A549 (cell line): Measurements from ENCODE around the gene HRH1. TPM values are rescaled to one million over a fixed set of nuclear protein-coding genes. Genes with fewer than 3 reads are reported as not detected.

Experiments
- ATAC-seq, 2 experiments: fragments of 200-7000 bp in 1 of 2; fragments of >200 bp in 1 of 2; cut with Nextera tagmentation in 1 of 2; cut with Tn5 transposase in 1 of 2; 3 replicates each; pipeline versions ENCODE4 v1.8.0 to v1.9.1; 2018 to 2020; ENCODE audit warnings: mild to moderate bottlenecking in 1 of 2, moderate library complexity in 1 of 2
- CTCF ChIA-PET: fragments of 300-600 bp; sonication (Branson Sonifier 250); formaldehyde crosslinking; extraction: SDS; loops from one replicate; lab custom pipeline; 2021; ENCODE audit warnings: antibody characterized with exemption, inconsistent platforms; lab: Yijun Ruan, JAX
- POLR2A ChIA-PET: fragments of 350-600 bp; formaldehyde crosslinking; extraction: SDS; loops from one replicate; lab custom pipeline; 2021; ENCODE audit warnings: antibody characterized with exemption, inconsistent platforms; lab: Yijun Ruan, JAX
- DNase-seq, 2 experiments: peaks; one replicate each; pipeline versions ENCODE4 v3.0.0 to v3.0.0-alpha.2; 2011 to 2016; ENCODE audit warnings: low read depth in 1 of 2, low spot score in 1 of 2
- FAIRE-seq: peaks from 2 replicates; lab custom pipeline; 2011; peaks lifted over from hg19 to GRCh38; lab: Jason Lieb, UNC
- H3K27ac ChIP-seq, 2 experiments: fragments of >200 bp; sonication (Bioruptor Twin); formaldehyde crosslinking; 3 replicates each; pipeline ENCODE4 v1.5.1; 2016 to 2017
- H3K4me1 ChIP-seq: fragments of >200 bp; sonication (Bioruptor Twin); formaldehyde crosslinking; 3 replicates; pipeline ENCODE4 v1.6.1; 2016
- H3K4me2 ChIP-seq: fragments of >200 bp; sonication (Bioruptor Twin); formaldehyde crosslinking; 3 replicates; pipeline ENCODE4 v1.6.1; 2016
- H3K4me3 ChIP-seq: fragments of >200 bp; sonication (Bioruptor Twin); formaldehyde crosslinking; 3 replicates; pipeline ENCODE4 v1.5.1; 2016
- H3K9me3 ChIP-seq: fragments of >200 bp; sonication (Bioruptor Twin); formaldehyde crosslinking; 3 replicates; pipeline ENCODE4 v1.6.1; 2016
- CBX2 ChIP-seq: fragments of 200-600 bp; sonication (generic); IDR thresholded peaks from 2 replicates; pipeline ENCODE4 v1.6.1; 2016; ENCODE audit warnings: low read depth, mild to moderate bottlenecking, borderline replicate concordance
- CBX8 ChIP-seq: fragments of 200-600 bp; sonication (generic); IDR thresholded peaks from 2 replicates; pipeline ENCODE4 v1.6.1; 2016
- E2F6 ChIP-seq: IDR thresholded peaks from 2 replicates; pipeline ENCODE4 v1.6.1; 2012; ENCODE audit warnings: low read depth, borderline replicate concordance
- FOSL2 ChIP-seq, 2 experiments: fragments of 450-650 bp in 1 of 2; fragments of >200 bp in 1 of 2; sonication (Bioruptor Twin) in 1 of 2; formaldehyde crosslinking; IDR thresholded peaks; 2 replicates each; pipeline versions ENCODE4 v1.5.0 to v1.6.1; 2016 to 2020; ENCODE audit warnings: mild to moderate bottlenecking in 1 of 2, moderate library complexity in 1 of 2
- HDAC2 ChIP-seq: fragments of 200-600 bp; sonication (generic); IDR thresholded peaks from 2 replicates; pipeline ENCODE4 v1.6.1; 2016
- HES2 ChIP-seq: fragments of >200 bp; sonication (Bioruptor Twin); formaldehyde crosslinking; IDR thresholded peaks from 2 replicates; pipeline ENCODE4 v1.6.1; 2016
- HEYL ChIP-seq: fragments of 250-450 bp; sonication (Bioruptor Pico); IDR thresholded peaks from 2 replicates; pipeline ENCODE4 v1.8.0; 2021; ENCODE audit warnings: mild to moderate bottlenecking, moderate library complexity
- HOXA7 ChIP-seq: fragments of 250-450 bp; sonication (Bioruptor Pico); IDR thresholded peaks from 2 replicates; pipeline ENCODE4 v1.5.0; 2020; ENCODE audit warnings: mild to moderate bottlenecking, moderate library complexity
- JUN ChIP-seq, 2 experiments: fragments of >200 bp; sonication (Bioruptor Twin); formaldehyde crosslinking; IDR thresholded peaks; 2 replicates in 1 of 2; 3 replicates in 1 of 2; pipeline ENCODE4 v1.6.1; 2016 to 2017
- KDM1A ChIP-seq: fragments of 200-600 bp; sonication (generic); IDR thresholded peaks from 2 replicates; pipeline ENCODE4 v1.6.1; 2016; ENCODE audit warnings: low read depth, mild to moderate bottlenecking
- MYC ChIP-seq: IDR thresholded peaks from 2 replicates; pipeline ENCODE4 v1.6.1; 2012; ENCODE audit warnings: mild to moderate bottlenecking, inconsistent platforms, low read length, improper control_type of control experiment, borderline replicate concordance
- RAD21 ChIP-seq, 2 experiments: fragments of >200 bp in 1 of 2; sonication (Bioruptor Twin) in 1 of 2; formaldehyde crosslinking in 1 of 2; IDR thresholded peaks in 1 of 2; conservative IDR thresholded peaks in 1 of 2; 2 replicates in 1 of 2; 3 replicates in 1 of 2; pipeline ENCODE4 v1.6.1; 2012 to 2018; ENCODE audit warnings: inconsistent platforms in 1 of 2
- RCOR1 ChIP-seq: fragments of 150-350 bp; IDR thresholded peaks from 2 replicates; pipeline ENCODE4 v1.6.1; 2014; ENCODE audit warnings: antibody characterized with exemption, low read length, low read depth
- RFX5 ChIP-seq: fragments of 450-650 bp; IDR thresholded peaks from 2 replicates; pipeline ENCODE4 v1.7.1; 2014; ENCODE audit warnings: antibody characterized with exemption, mild to moderate bottlenecking, moderate library complexity
- SMC3 ChIP-seq: fragments of >200 bp; sonication (Bioruptor Twin); formaldehyde crosslinking; IDR thresholded peaks from 3 replicates; pipeline ENCODE4 v1.6.1; 2018; ENCODE audit warnings: inconsistent platforms
- TFCP2L1 ChIP-seq: fragments of 250-450 bp; sonication (Bioruptor Pico); IDR thresholded peaks from 2 replicates; pipeline ENCODE4 v1.5.0; 2021; ENCODE audit warnings: mild to moderate bottlenecking
- TP53 ChIP-seq: fragments of 250-450 bp; sonication (Bioruptor Pico); IDR thresholded peaks from 2 replicates; pipeline ENCODE4 v1.5.0; 2021; ENCODE audit warnings: mild to moderate bottlenecking, moderate library complexity
- ZFP36 ChIP-seq: fragments of 450-650 bp; IDR thresholded peaks from 2 replicates; pipeline ENCODE4 v1.6.1; 2014; ENCODE audit warnings: borderline replicate concordance; ENCODE audit not compliant: partially characterized antibody
- ZNF302 ChIP-seq: fragments of 250-450 bp; sonication (Bioruptor Pico); IDR thresholded peaks from 2 replicates; pipeline ENCODE4 v1.9.0; 2021; ENCODE audit warnings: inconsistent platforms, mild to moderate bottlenecking, moderate library complexity
- WGBS: methylation state at CpG from one replicate; pipeline ENCODE4 v1.1.6; 2017; ENCODE audit errors: missing lambda C conversion rate; 5-methylcytosine and 5-hydroxymethylcytosine counted together
- polyA plus RNA-seq, 4 experiments: library from polyadenylated mRNA; depleted of rRNA in 3 of 4; stranded (reverse); fragments of >200 nt; fragmentation: RNase III in 1 of 4; extraction: RNeasy Plus Mini Kit Qiagen cat#74134 plus additional on column Dnase treatment in 1 of 4; gene quantifications; 2 replicates in 3 of 4; 3 replicates in 1 of 4; pipeline ENCODE4 v1.2.3, GENCODE V29; 2011 to 2017
- TF ChIP-seq, protein P1 (sequence below): fragments of 250-450 bp; sonication (Bioruptor Pico); IDR thresholded peaks from 2 replicates; pipeline ENCODE4 v1.5.0; 2021; ENCODE audit warnings: mild to moderate bottlenecking, moderate library complexity, borderline replicate concordance
- TF ChIP-seq, protein P2 (sequence below): fragments of 150-350 bp; IDR thresholded peaks from 2 replicates; pipeline ENCODE4 v1.6.1; 2014; ENCODE audit warnings: low read depth, mild to moderate bottlenecking, low read length
- TF ChIP-seq, protein P3 (sequence below): IDR thresholded peaks from 2 replicates; pipeline ENCODE4 v1.6.1; 2012
- TF ChIP-seq, protein P4 (sequence below): fragments of 250-450 bp; sonication (Bioruptor Pico); IDR thresholded peaks from 2 replicates; pipeline ENCODE4 v1.5.0; 2020; ENCODE audit warnings: low read depth, mild to moderate bottlenecking, moderate library complexity

HRH1 gene
- polyA plus RNA-seq, 2 of the 4 experiments (the other 2 are of a cell fraction), result 4.2 TPM

GRCh38 chr3:11220230-11220629, 65.9 kb downstream of the HRH1 start:
- FAIRE-seq (no peak), ATAC-seq (no peak), DNase-seq (no peak)
- H3K4me1 ChIP-seq, result peaks cover 7% of the 10 kb centered on the region; the same call in 1 of the 3 replicates
- TF ChIP-seq TFCP2L1 (CRISPR knock-in tag) (no peak), CBX8 (no peak), RAD21 (conservative IDR thresholded peaks at IDR 0.05 in 1 of 2, IDR thresholded peaks at IDR 0.05 in 1 of 2) (no peak), HOXA7 (CRISPR knock-in tag) (no peak), FOSL2 (IDR thresholded peaks at IDR 0.05) (no peak), FOSL2 (CRISPR knock-in tag; IDR thresholded peaks at IDR 0.05) (no peak), RFX5 (no peak), KDM1A (no peak)
- TF ChIP-seq, protein P1, sequence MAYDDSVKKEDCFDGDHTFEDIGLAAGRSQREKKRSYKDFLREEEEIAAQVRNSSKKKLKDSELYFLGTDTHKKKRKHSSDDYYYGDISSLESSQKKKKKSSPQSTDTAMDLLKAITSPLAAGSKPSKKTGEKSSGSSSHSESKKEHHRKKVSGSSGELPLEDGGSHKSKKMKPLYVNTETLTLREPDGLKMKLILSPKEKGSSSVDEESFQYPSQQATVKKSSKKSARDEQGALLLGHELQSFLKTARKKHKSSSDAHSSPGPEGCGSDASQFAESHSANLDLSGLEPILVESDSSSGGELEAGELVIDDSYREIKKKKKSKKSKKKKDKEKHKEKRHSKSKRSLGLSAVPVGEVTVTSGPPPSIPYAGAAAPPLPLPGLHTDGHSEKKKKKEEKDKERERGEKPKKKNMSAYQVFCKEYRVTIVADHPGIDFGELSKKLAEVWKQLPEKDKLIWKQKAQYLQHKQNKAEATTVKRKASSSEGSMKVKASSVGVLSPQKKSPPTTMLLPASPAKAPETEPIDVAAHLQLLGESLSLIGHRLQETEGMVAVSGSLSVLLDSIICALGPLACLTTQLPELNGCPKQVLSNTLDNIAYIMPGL (CRISPR knock-in tag), result no peak
- TF ChIP-seq, protein P2, sequence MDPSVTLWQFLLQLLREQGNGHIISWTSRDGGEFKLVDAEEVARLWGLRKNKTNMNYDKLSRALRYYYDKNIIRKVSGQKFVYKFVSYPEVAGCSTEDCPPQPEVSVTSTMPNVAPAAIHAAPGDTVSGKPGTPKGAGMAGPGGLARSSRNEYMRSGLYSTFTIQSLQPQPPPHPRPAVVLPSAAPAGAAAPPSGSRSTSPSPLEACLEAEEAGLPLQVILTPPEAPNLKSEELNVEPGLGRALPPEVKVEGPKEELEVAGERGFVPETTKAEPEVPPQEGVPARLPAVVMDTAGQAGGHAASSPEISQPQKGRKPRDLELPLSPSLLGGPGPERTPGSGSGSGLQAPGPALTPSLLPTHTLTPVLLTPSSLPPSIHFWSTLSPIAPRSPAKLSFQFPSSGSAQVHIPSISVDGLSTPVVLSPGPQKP, result no peak
- H3K4me2 ChIP-seq, result no peak overlapping the region
- no peaks in the 10 kb centered on the region for H3K9me3 ChIP-seq
- ChIA-PET CTCF (interaction anchor here (0.6 to 1.2 kb wide), 3 partner anchors 24 to 124 kb away, joined by 3 to 6 read pairs (median 3); no protein-coding TSS in a partner anchor), POLR2A (no interaction called here)
- H3K4me3 ChIP-seq, result no peak overlapping the region
- H3K27ac ChIP-seq, result no peak overlapping the region
- WGBS, result 85% methylated on average over 8 of the region's 8 CpGs

DNA sequence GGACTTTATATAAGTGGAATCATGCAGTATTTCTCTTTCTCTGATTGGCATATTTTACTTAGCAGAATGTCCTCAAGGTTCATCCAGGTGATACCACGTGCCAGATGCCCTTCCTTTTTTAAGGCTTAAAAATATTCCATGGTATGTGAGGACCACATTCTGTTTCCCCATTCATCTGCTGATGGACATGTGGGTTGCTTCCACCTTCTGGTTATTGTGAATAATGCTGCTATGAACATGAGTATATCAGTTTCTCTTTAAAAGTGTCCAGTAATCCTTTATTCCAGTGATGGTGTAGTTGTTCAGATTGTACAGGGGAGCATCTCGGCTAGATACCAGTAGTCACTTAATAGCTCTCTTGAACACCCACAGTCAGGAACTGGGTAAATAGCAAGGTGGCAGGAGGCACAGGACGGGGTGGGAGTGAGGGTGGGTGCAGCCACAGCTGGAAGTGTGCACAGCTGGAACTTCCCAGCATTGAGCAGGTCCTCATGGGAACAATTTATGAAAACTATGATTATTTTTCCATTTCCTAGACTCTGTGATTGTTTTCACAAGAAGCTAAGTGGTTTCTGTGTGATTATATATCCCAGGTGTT, 67.6 kb downstream of the HRH1 start:
- ATAC-seq, result no peak
- Histone ChIP-seq H3K4me1 (peaks cover 6% of the 10 kb centered on the region; the same call in 1 of the 3 replicates), H3K4me3 (no peak overlapping the region), H3K9me3 (no peaks in the 10 kb centered on the region)
- TF ChIP-seq RAD21 (conservative IDR thresholded peaks at IDR 0.05 in 1 of 2, IDR thresholded peaks at IDR 0.05 in 1 of 2) (peak in 1 of 2 experiments; percentile 21; a peak in 1 of 5 replicates), ZNF302 (CRISPR knock-in tag) (no peak), HOXA7 (CRISPR knock-in tag) (no peak), JUN (IDR thresholded peaks at IDR 0.05) (no peak), ZFP36 (no peak), CBX2 (no peak)
- TF ChIP-seq, all 56 proteins: peak for 1
- no peak for FAIRE-seq
- CTCF ChIA-PET, result interaction anchor here (0.8 to 1.5 kb wide), 5 partner anchors 11 to 67 kb away, joined by 3 to 5 read pairs (median 4); no protein-coding TSS in a partner anchor
- DNase-seq, result no peak
- POLR2A ChIA-PET, result no interaction called here
- WGBS, result 91% methylated on average over 3 of the region's 3 CpGs
- H3K27ac ChIP-seq, result no peak overlapping the region
- H3K4me2 ChIP-seq, result no peak overlapping the region

- ATAC-seq (no peak), DNase-seq (no peak), FAIRE-seq (no peak)
- ChIA-PET POLR2A (no interaction called here), CTCF (interaction anchor here (1.0 to 3.7 kb wide), 4 partner anchors 12 to 164 kb away, joined by 3 to 13 read pairs (median 4); no protein-coding TSS in a partner anchor)
- Histone ChIP-seq H3K4me1 (peaks cover 6% of the 10 kb centered on the region; the same call in 1 of the 3 replicates), H3K4me3 (no peak overlapping the region), H3K4me2 (peak overlapping the region; percentile 90; the same call in 2 of the 3 replicates), H3K27ac (no peak overlapping the region), H3K9me3 (no peaks in the 10 kb centered on the region)
- no peak for TF ChIP-seq E2F6
- no peak for TF ChIP-seq KDM1A
- TF ChIP-seq HDAC2, result no peak
- TF ChIP-seq HEYL (CRISPR knock-in tag), result no peak
- TF ChIP-seq HES2, result no peak
- no peak for TF ChIP-seq TP53
- TF ChIP-seq, protein P3, sequence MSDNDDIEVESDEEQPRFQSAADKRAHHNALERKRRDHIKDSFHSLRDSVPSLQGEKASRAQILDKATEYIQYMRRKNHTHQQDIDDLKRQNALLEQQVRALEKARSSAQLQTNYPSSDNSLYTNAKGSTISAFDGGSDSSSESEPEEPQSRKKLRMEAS, result no peak
- no peak for TF ChIP-seq SMC3
- no peak for TF ChIP-seq MYC
- TF ChIP-seq RCOR1, result no peak
- TF ChIP-seq RFX5, result no peak
- TF ChIP-seq, protein P1 (CRISPR knock-in tag), result no peak
- TF ChIP-seq, protein P4, sequence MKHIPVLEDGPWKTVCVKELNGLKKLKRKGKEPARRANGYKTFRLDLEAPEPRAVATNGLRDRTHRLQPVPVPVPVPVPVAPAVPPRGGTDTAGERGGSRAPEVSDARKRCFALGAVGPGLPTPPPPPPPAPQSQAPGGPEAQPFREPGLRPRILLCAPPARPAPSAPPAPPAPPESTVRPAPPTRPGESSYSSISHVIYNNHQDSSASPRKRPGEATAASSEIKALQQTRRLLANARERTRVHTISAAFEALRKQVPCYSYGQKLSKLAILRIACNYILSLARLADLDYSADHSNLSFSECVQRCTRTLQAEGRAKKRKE (CRISPR knock-in tag), result no peak
- no peak for TF ChIP-seq CBX2
- WGBS, result 81% methylated on average over 3 of the region's 3 CpGs
These were observed 69.7 kb downstream of the HRH1 start for GRCh38 chr3:11224010-11224409.
